ENCODE measurements around the gene NPC1L1. TPM values are rescaled to one million over a fixed set of nuclear protein-coding genes. Genes with fewer than 3 reads are reported as not detected.

Gene NPC1L1
- total RNA-seq, 1 experiment from 2014 or later = 6.5 TPM

DNA sequence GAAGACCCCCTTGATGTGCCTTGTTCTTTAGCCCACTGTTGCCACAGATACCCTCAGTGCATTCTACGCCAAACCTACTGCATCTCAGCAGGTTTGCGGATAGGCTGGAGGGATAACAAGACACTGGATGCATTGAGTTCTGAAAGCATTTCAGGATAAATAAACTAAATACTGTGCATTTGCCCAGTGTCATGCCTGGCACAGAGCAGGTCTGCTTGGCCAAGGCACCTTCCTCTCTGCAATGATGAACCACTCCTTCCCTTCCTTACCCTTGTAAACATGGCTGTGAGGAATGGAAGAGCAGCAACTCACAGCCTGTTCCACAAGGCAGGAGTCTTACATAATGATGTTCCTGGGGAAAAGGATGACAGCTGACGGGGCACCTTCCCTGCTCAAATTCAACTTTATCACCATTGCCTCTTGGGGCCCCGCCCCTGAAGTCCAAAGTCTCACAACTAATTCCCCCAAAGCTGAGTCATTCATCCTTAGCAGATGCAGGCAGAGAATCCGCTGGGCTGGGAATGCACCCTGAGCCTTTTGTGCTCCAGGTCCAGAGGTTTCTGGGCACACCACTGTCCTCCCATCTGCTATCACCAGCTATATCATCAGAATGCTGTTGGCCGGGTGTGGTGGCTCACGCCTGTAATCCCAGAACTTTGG lies 21.0 kb upstream of the NPC1L1 start:
- DNase-seq = peak; percentile 90 to 93
- Mint-ChIP-seq H3K27me3 (ENCODE audit: insufficient read depth, unreplicated experiment) (no peaks in the 10 kb centered on the region), H3K4me3 (ENCODE audit: unreplicated experiment) (no peak overlapping the region), H3K9me3 (ENCODE audit: unreplicated experiment) (no peaks in the 10 kb centered on the region), H3K27ac (ENCODE audit: unreplicated experiment) (no peak overlapping the region), H3K4me1 (ENCODE audit: low read depth, unreplicated experiment) (peaks cover 20% of the 10 kb centered on the region), H3K36me3 (ENCODE audit: insufficient read depth, unreplicated experiment) (peaks cover 49% of the 10 kb centered on the region)
- TF ChIP-seq, protein P1, sequence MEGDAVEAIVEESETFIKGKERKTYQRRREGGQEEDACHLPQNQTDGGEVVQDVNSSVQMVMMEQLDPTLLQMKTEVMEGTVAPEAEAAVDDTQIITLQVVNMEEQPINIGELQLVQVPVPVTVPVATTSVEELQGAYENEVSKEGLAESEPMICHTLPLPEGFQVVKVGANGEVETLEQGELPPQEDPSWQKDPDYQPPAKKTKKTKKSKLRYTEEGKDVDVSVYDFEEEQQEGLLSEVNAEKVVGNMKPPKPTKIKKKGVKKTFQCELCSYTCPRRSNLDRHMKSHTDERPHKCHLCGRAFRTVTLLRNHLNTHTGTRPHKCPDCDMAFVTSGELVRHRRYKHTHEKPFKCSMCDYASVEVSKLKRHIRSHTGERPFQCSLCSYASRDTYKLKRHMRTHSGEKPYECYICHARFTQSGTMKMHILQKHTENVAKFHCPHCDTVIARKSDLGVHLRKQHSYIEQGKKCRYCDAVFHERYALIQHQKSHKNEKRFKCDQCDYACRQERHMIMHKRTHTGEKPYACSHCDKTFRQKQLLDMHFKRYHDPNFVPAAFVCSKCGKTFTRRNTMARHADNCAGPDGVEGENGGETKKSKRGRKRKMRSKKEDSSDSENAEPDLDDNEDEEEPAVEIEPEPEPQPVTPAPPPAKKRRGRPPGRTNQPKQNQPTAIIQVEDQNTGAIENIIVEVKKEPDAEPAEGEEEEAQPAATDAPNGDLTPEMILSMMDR (IDR thresholded peaks at IDR 0.05; ENCODE audit: insufficient read depth in 1 of 2, low read depth in 1 of 2, low read length in 1 of 2, severe bottlenecking in 1 of 2, unreplicated experiment in 1 of 2) = no peak
- ChIA-PET CTCF (interaction anchor here (0.6 to 0.9 kb wide), 2 partner anchors 12 to 341 kb away, joined by 3 read pairs; no protein-coding TSS in a partner anchor), POLR2A (interaction anchor here (1.8 kb wide), 1 partner anchor 12 kb away, joined by 10 read pairs; the partner anchor contains the start of gene DDX56)
- H3K36me3 ChIP-seq (ENCODE audit: control insufficient read depth, insufficient read depth, low read length) = peaks cover 11% of the 10 kb centered on the region
- H3K4me1 ChIP-seq = peaks cover 27% of the 10 kb centered on the region
- no peaks in the 10 kb centered on the region for H3K9me3 ChIP-seq
- no peaks in the 10 kb centered on the region for H3K27me3 ChIP-seq (replicated peaks; ENCODE audit: control insufficient read depth, insufficient read depth, low read length)
- BruUV-seq (replicated peaks) = no TSS peak
- no peak overlapping the region for H3K4me3 ChIP-seq (ENCODE audit: low read depth, low read length)
- intact Hi-C loops (cut with micrococcal nuclease; ENCODE audit: unreplicated experiment) = no loop called here

DNA sequence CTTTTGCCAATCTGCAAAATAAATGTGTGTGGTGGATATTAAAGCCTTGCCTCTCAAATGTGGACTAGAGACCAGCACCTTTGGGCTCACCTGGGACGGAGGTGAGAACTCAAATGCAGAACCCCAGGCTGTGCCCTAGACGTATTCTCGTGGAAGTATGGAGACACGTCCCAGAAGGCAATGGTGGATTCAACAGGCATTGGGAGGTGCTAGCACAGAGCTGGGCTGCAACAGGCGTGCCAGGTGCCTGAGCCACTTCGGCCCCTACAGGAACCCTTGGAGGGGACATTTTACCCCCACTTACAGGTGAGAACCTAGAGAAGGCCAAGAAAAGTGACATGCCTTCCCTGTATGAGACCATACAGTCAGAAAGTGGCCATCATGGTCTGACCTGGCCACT lies 20.4 kb upstream of the NPC1L1 start:
- no peak for DNase-seq
- no peaks in the 10 kb centered on the region for H3K9me3 Mint-ChIP-seq (ENCODE audit: unreplicated experiment)
- H3K27me3 Mint-ChIP-seq (ENCODE audit: insufficient read depth, unreplicated experiment) = no peaks in the 10 kb centered on the region
- Histone ChIP-seq H3K4me1 (peaks cover 27% of the 10 kb centered on the region), H3K27me3 (replicated peaks; ENCODE audit: control insufficient read depth, insufficient read depth, low read length) (no peaks in the 10 kb centered on the region), H3K9me3 (no peaks in the 10 kb centered on the region), H3K36me3 (ENCODE audit: control insufficient read depth, insufficient read depth, low read length) (peaks cover 11% of the 10 kb centered on the region), H3K4me3 (ENCODE audit: low read depth, low read length) (no peak overlapping the region)
- POLR2A ChIA-PET = interaction anchor here (1.8 kb wide), 1 partner anchor 13 kb away, joined by 10 read pairs; the partner anchor contains the start of gene DDX56
- no TSS peak for BruUV-seq (replicated peaks)
- peaks cover 46% of the 10 kb centered on the region for H3K36me3 Mint-ChIP-seq (ENCODE audit: insufficient read depth, unreplicated experiment)
- intact Hi-C loops (cut with micrococcal nuclease; ENCODE audit: unreplicated experiment) = no loop called here
- peaks cover 20% of the 10 kb centered on the region for H3K4me1 Mint-ChIP-seq (ENCODE audit: low read depth, unreplicated experiment)
- TF ChIP-seq, protein P1 (IDR thresholded peaks at IDR 0.05; ENCODE audit: insufficient read depth in 1 of 2, low read depth in 1 of 2, low read length in 1 of 2, severe bottlenecking in 1 of 2, unreplicated experiment in 1 of 2) = no peak
- CTCF ChIA-PET = no interaction called here
- no peak overlapping the region for H3K27ac Mint-ChIP-seq (ENCODE audit: unreplicated experiment)
- H3K4me3 Mint-ChIP-seq (ENCODE audit: unreplicated experiment) = no peak overlapping the region

DNA sequence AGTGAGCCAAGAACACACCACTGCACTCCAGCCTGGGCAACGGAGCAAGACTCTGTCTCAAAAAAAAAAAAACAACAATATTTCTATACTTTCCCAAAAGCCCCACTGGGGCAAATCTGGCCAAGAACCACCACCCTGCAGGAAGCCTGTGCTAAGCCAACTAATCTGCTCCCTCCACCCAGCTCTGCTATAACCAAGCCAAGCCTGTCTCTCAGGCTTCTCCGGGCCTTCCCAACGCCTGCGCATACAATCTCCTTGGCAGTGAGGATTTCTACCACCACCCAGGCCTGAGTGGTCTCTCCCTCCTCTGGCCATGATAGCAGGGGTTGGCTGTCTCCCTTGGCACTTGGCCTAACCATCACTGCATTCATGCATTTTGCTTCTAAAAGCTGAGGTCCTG lies 18.4 kb upstream of the NPC1L1 start:
- H3K4me3 ChIP-seq (ENCODE audit: low read depth, low read length) = no peak overlapping the region
- CTCF ChIA-PET = no interaction called here
- H3K9me3 Mint-ChIP-seq (ENCODE audit: unreplicated experiment) = no peaks in the 10 kb centered on the region
- H3K36me3 ChIP-seq (ENCODE audit: control insufficient read depth, insufficient read depth, low read length) = 0 out of 2 replicates have a peak, but pooled peaks cover 2% of the 10 kb centered on the region
- no TSS peak for BruUV-seq (replicated peaks)
- H3K4me3 Mint-ChIP-seq (ENCODE audit: unreplicated experiment) = no peak overlapping the region
- peaks cover 27% of the 10 kb centered on the region for H3K4me1 ChIP-seq
- POLR2A ChIA-PET = no interaction called here
- H3K4me1 Mint-ChIP-seq (ENCODE audit: low read depth, unreplicated experiment) = peaks cover 13% of the 10 kb centered on the region
- no peaks in the 10 kb centered on the region for H3K27me3 Mint-ChIP-seq (ENCODE audit: insufficient read depth, unreplicated experiment)
- H3K9me3 ChIP-seq = no peaks in the 10 kb centered on the region
- TF ChIP-seq, protein P1 (IDR thresholded peaks at IDR 0.05; ENCODE audit: insufficient read depth in 1 of 2, low read depth in 1 of 2, low read length in 1 of 2, severe bottlenecking in 1 of 2, unreplicated experiment in 1 of 2) = no peak
- intact Hi-C loops (cut with micrococcal nuclease; ENCODE audit: unreplicated experiment) = no loop called here
- no peak for DNase-seq
- H3K27me3 ChIP-seq (replicated peaks; ENCODE audit: control insufficient read depth, insufficient read depth, low read length) = no peaks in the 10 kb centered on the region
- peak overlapping the region; percentile 58 for H3K27ac Mint-ChIP-seq (ENCODE audit: unreplicated experiment)
- peaks cover 30% of the 10 kb centered on the region for H3K36me3 Mint-ChIP-seq (ENCODE audit: insufficient read depth, unreplicated experiment)

Data from Caco-2 (cell line).